Tibial artery (tissue), 4 donors: ENCODE data around the gene ZNF516.

ENCODE experiments used
- DNase-seq, 2 donors: peaks; one replicate each; pipeline ENCODE4 v3.0.0-alpha.2; 2019
- H3K27ac ChIP-seq, 2 donors: fragments of 200-600 bp; sonication (generic) in 1 of 2; 1 replicate in 1 of 2; 2 replicates in 1 of 2; pipeline ENCODE4 v1.5.1; 2018 to 2019; ENCODE audit warnings: mild to moderate bottlenecking in 1 of 2
- H3K27me3 ChIP-seq, 2 donors: fragments of 200-600 bp; sonication (generic) in 1 of 2; one replicate each; pipeline versions ENCODE4 v1.5.1 to v1.6.0; 2016 to 2019
- H3K36me3 ChIP-seq, 3 donors: fragments of 200-600 bp; sonication (generic) in 2 of 3; one replicate each; pipeline ENCODE4 v1.5.1; 2016 to 2019; ENCODE audit warnings: mild to moderate bottlenecking in 2 of 3
- H3K4me1 ChIP-seq, 4 donors: fragments of 200-600 bp; sonication (generic) in 2 of 4; 1 replicate in 3 of 4; 2 replicates in 1 of 4; pipeline ENCODE4 v1.5.1; 2016 to 2019
- H3K4me3 ChIP-seq, 2 donors: fragments of 200-600 bp; sonication (generic) in 1 of 2; 1 replicate in 1 of 2; 2 replicates in 1 of 2; pipeline ENCODE4 v1.5.1; 2018 to 2019; ENCODE audit warnings: mild to moderate bottlenecking in 2 of 2
- H3K9me3 ChIP-seq, 3 donors: fragments of 200-600 bp; sonication (generic) in 1 of 3; one replicate each; pipeline ENCODE4 v1.5.1; 2016 to 2019
- intact Hi-C: fragments of 100-400 bp; cut with DNase I; formaldehyde crosslinking; loops from one replicate; pipeline ENCODE4 v1.15.0; 2023; ENCODE audit warnings: low total_unique reads
- TF ChIP-seq, protein P1 (sequence below), 2 experiments: fragments of 200-600 bp in 1 of 2; fragments of 450-650 bp in 1 of 2; IDR thresholded peaks; one replicate each; pipeline ENCODE4 v1.5.1; 2017 to 2019; ENCODE audit warnings: antibody characterized with exemption in 2 of 2, mild to moderate bottlenecking in 1 of 2, moderate library complexity in 1 of 2

Gene ZNF516

DNA sequence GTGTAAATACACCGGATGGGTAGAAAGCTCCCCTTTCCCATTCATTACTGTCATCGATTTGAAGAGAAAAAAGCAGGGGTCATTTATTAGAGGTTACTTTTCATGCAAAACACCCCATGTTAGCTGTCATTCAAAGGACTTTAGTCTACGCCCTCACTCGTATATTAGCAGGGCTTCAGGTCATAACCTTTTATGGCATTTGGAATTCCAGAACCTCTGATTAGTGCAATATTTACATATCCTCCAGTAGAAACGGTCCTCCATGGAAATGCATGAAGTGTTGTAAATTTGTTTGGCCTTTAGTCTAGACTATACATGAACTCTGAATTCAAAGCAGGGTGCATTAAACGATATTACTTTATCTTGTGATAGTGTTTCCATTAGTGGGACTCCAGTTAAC lies 180.5 kb downstream of the ZNF516 start:
- Histone ChIP-seq H3K4me3 (no peak overlapping the region), H3K9me3 (no peaks in the 10 kb centered on the region), H3K27me3 (peaks cover 0 to 5% of the 10 kb centered on the region in 2 donors), H3K4me1 (no peaks in the 10 kb centered on the region), H3K36me3 (no peaks in the 10 kb centered on the region), H3K27ac (no peak overlapping the region)
- intact Hi-C loops = no loop called here
- no peak for DNase-seq
- TF ChIP-seq, protein P1, sequence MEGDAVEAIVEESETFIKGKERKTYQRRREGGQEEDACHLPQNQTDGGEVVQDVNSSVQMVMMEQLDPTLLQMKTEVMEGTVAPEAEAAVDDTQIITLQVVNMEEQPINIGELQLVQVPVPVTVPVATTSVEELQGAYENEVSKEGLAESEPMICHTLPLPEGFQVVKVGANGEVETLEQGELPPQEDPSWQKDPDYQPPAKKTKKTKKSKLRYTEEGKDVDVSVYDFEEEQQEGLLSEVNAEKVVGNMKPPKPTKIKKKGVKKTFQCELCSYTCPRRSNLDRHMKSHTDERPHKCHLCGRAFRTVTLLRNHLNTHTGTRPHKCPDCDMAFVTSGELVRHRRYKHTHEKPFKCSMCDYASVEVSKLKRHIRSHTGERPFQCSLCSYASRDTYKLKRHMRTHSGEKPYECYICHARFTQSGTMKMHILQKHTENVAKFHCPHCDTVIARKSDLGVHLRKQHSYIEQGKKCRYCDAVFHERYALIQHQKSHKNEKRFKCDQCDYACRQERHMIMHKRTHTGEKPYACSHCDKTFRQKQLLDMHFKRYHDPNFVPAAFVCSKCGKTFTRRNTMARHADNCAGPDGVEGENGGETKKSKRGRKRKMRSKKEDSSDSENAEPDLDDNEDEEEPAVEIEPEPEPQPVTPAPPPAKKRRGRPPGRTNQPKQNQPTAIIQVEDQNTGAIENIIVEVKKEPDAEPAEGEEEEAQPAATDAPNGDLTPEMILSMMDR (IDR thresholded peaks at IDR 0.05) = no peak

DNA sequence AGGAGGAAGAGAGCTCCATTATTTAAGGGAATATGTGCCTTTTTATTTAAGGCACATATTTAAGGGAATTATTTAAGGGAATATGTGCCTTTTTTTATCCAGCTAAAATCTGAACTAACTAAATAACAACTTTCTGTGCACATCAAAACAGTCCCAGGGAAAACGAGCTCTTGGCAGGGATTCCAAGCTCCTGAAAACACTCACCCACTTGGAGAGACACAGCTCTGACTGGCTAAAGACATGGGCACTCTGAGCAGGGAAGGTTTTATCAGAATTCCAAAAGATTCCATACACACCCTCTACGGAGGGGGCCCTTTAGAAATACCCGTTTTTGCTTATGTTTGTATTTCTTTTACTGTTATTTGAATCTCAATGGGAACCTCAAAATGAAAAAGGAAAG lies 181.0 kb downstream of the ZNF516 start:
- intact Hi-C loops = no loop called here
- DNase-seq = no peak
- H3K4me3 ChIP-seq = no peak overlapping the region

More for the DNA sequence above, 181.0 kb downstream of the ZNF516 start:
- no peak overlapping the region for H3K27ac ChIP-seq
- no peaks in the 10 kb centered on the region for H3K9me3 ChIP-seq
- no peaks in the 10 kb centered on the region for H3K36me3 ChIP-seq
- peaks cover 0 to 5% of the 10 kb centered on the region in 2 donors for H3K27me3 ChIP-seq
- TF ChIP-seq, protein P1 (IDR thresholded peaks at IDR 0.05) = no peak
- H3K4me1 ChIP-seq = no peaks in the 10 kb centered on the region
